Measurements from ENCODE around the gene PDLIM1.

GRCh38 chr10:95240811-95241210, 50.0 kb downstream of the PDLIM1 start:
- TF ChIP-seq, protein P1, sequence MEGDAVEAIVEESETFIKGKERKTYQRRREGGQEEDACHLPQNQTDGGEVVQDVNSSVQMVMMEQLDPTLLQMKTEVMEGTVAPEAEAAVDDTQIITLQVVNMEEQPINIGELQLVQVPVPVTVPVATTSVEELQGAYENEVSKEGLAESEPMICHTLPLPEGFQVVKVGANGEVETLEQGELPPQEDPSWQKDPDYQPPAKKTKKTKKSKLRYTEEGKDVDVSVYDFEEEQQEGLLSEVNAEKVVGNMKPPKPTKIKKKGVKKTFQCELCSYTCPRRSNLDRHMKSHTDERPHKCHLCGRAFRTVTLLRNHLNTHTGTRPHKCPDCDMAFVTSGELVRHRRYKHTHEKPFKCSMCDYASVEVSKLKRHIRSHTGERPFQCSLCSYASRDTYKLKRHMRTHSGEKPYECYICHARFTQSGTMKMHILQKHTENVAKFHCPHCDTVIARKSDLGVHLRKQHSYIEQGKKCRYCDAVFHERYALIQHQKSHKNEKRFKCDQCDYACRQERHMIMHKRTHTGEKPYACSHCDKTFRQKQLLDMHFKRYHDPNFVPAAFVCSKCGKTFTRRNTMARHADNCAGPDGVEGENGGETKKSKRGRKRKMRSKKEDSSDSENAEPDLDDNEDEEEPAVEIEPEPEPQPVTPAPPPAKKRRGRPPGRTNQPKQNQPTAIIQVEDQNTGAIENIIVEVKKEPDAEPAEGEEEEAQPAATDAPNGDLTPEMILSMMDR (IDR thresholded peaks at IDR 0.05) = no peak
- no peak for TF ChIP-seq POLR2A (IDR thresholded peaks at IDR 0.05)
